Vagina (tissue), 2 donors: ENCODE measurements around the gene MBLAC2. TPM values are rescaled to one million over a fixed set of nuclear protein-coding genes. Genes with fewer than 3 reads are reported as not detected.

Experiments
- DNase-seq, 2 donors: peaks; one replicate each; pipeline ENCODE4 v3.0.0-alpha.2; 2017; ENCODE audit errors: extremely low spot score in 2 of 2
- H3K27ac ChIP-seq: fragments of 200-600 bp; sonication (generic); one replicate; pipeline ENCODE4 v1.5.1; 2019
- H3K27me3 ChIP-seq: fragments of 200-600 bp; sonication (generic); one replicate; pipeline ENCODE4 v1.5.1; 2019
- H3K36me3 ChIP-seq, 2 donors: fragments of 200-600 bp; sonication (generic); one replicate each; pipeline ENCODE4 v1.5.1; 2017 to 2019
- H3K4me1 ChIP-seq: fragments of 200-600 bp; sonication (generic); one replicate; pipeline ENCODE4 v1.5.1; 2019
- H3K4me3 ChIP-seq, 2 donors: fragments of 200-600 bp; sonication (generic); 1 replicate in 1 of 2; 2 replicates in 1 of 2; pipeline ENCODE4 v1.5.1; 2016 to 2019
- H3K9me3 ChIP-seq: fragments of 200-600 bp; sonication (generic); one replicate; pipeline ENCODE4 v1.5.1; 2019
- CTCF ChIP-seq, 3 experiments: fragments of 450-650 bp in 2 of 3; fragments of 200-600 bp in 1 of 3; sonication (generic) in 1 of 3; IDR thresholded peaks; one replicate each; pipeline ENCODE4 v1.5.1; 2017 to 2019; ENCODE audit warnings: antibody characterized with exemption in 3 of 3, mild to moderate bottlenecking in 2 of 3, moderate library complexity in 2 of 3
- POLR2A ChIP-seq, 2 donors: fragments of 450-650 bp; IDR thresholded peaks; one replicate each; pipeline ENCODE4 v1.6.1; 2017; ENCODE audit warnings: antibody characterized with exemption in 2 of 2, mild to moderate bottlenecking in 2 of 2, moderate library complexity in 2 of 2
- POLR2AphosphoS5 ChIP-seq, 2 donors: sonication (generic); formaldehyde crosslinking; IDR thresholded peaks; one replicate each; pipeline ENCODE4 v1.9.0; 2017; ENCODE audit warnings: antibody characterized with exemption in 2 of 2, mild to moderate bottlenecking in 2 of 2, low read depth in 1 of 2; ENCODE audit not compliant: insufficient read depth in 1 of 2
- intact Hi-C: fragments of 100-400 bp; cut with DNase I; formaldehyde crosslinking; loops from one replicate; pipeline ENCODE4 v1.15.1; 2023
- total RNA-seq: library from RNA; depleted of rRNA; stranded (reverse); fragments of >200 nt; gene quantifications from one replicate; pipeline ENCODE4 v1.2.3, GENCODE V29; 2016

Gene MBLAC2
- total RNA-seq, 1 donor from 2014 or later = 8.8 TPM

GRCh38 chr5:90408571-90409317, 65.8 kb downstream of the MBLAC2 start:
- intact Hi-C loops = no loop called here
- Histone ChIP-seq H3K4me1 (peaks cover 9% of the 10 kb centered on the region), H3K9me3 (no peaks in the 10 kb centered on the region), H3K27me3 (no peaks in the 10 kb centered on the region), H3K4me3 (peak overlapping the region; percentile 68 to 69), H3K36me3 (no peaks in the 10 kb centered on the region), H3K27ac (peak overlapping the region; percentile 91)
- no peak for DNase-seq
- no peak for TF ChIP-seq CTCF (IDR thresholded peaks at IDR 0.05)
- no peak for TF ChIP-seq POLR2AphosphoS5 (IDR thresholded peaks at IDR 0.05; ENCODE audit: insufficient read depth in 1 of 2, low read depth in 1 of 2)
- no peak for TF ChIP-seq POLR2A (IDR thresholded peaks at IDR 0.05)

Other genes starting within 250 kb of the MBLAC2 start
- gene CETN3, start 65.0 kb downstream of the MBLAC2 start, total RNA-seq = 11.0 TPM
- 5.4 TPM for gene POLR3G, start 93 bp upstream of the MBLAC2 start, total RNA-seq
- 15.5 TPM for gene LYSMD3, start 54.8 kb upstream of the MBLAC2 start, total RNA-seq
- 10.6 TPM for gene ADGRV1, start 84.0 kb upstream of the MBLAC2 start, total RNA-seq